HepG2 (cell line): ENCODE data around the gene MOK. TPM values are rescaled to one million over a fixed set of nuclear protein-coding genes. Genes with fewer than 3 reads are reported as not detected.

Experiments used
- ARNTL ChIP-seq: sonication (generic); formaldehyde crosslinking; IDR thresholded peaks from 2 replicates; pipeline ENCODE4 v1.4.0; 2020; ENCODE audit warnings: mild to moderate bottlenecking, missing genetic modification reagents
- CREM ChIP-seq, 2 experiments: sonication (generic) in 1 of 2; formaldehyde crosslinking in 1 of 2; IDR thresholded peaks; 2 replicates each; pipeline versions ENCODE4 v1.4.0 to v1.6.1; 2016 to 2020; ENCODE audit warnings: antibody characterized with exemption in 1 of 2, mild to moderate bottlenecking in 1 of 2, missing genetic modification reagents in 1 of 2
- DMAP1 ChIP-seq: IDR thresholded peaks from 2 replicates; pipeline ENCODE4 v1.6.1; 2016
- FOSL2 ChIP-seq: sonication (generic); formaldehyde crosslinking; IDR thresholded peaks from 2 replicates; pipeline ENCODE4 v1.4.0; 2020; ENCODE audit warnings: missing genetic modification reagents
- HDAC2 ChIP-seq: sonication (generic); formaldehyde crosslinking; IDR thresholded peaks from 2 replicates; pipeline ENCODE4 v1.4.0; 2020; ENCODE audit warnings: missing genetic modification reagents
- KLF12 ChIP-seq: sonication (generic); formaldehyde crosslinking; IDR thresholded peaks from 2 replicates; pipeline ENCODE4 v1.4.0; 2020; ENCODE audit warnings: missing genetic modification reagents, borderline replicate concordance
- NR2C2 ChIP-seq: sonication (generic); formaldehyde crosslinking; IDR thresholded peaks from 2 replicates; pipeline ENCODE4 v1.4.0; 2020; ENCODE audit warnings: missing genetic modification reagents, mild to moderate bottlenecking, moderate library complexity, borderline replicate concordance
- NR2F6 ChIP-seq, 2 experiments: IDR thresholded peaks; 2 replicates each; pipeline ENCODE4 v1.6.1; 2016; ENCODE audit warnings: antibody characterized with exemption in 1 of 2, mild to moderate bottlenecking in 1 of 2
- PITX1 ChIP-seq: sonication (generic); formaldehyde crosslinking; IDR thresholded peaks from 2 replicates; pipeline ENCODE4 v1.5.1; 2020; ENCODE audit warnings: mild to moderate bottlenecking, missing genetic modification reagents
- POGK ChIP-seq: sonication (generic); formaldehyde crosslinking; conservative IDR thresholded peaks from 2 replicates; pipeline ENCODE4 v1.8.0; 2022; ENCODE audit warnings: mild to moderate bottlenecking, moderate library complexity, missing genetic modification reagents
- RXRB ChIP-seq: IDR thresholded peaks from 2 replicates; pipeline ENCODE4 v1.6.1; 2016; ENCODE audit warnings: borderline replicate concordance, missing genetic modification reagents, missing compliant biosample characterization
- SIN3A ChIP-seq: IDR thresholded peaks from 2 replicates; pipeline ENCODE4 v1.6.1; 2011; ENCODE audit warnings: low read depth, mild to moderate bottlenecking, control low read depth, low read length, borderline replicate concordance
- TBX2 ChIP-seq: sonication (generic); formaldehyde crosslinking; IDR thresholded peaks from 2 replicates; pipeline ENCODE4 v1.5.0; 2020; ENCODE audit warnings: missing genetic modification reagents, mild to moderate bottlenecking, borderline replicate concordance
- TBX3 ChIP-seq: fragments of 450-650 bp; IDR thresholded peaks from 2 replicates; pipeline ENCODE4 v1.6.1; 2017; ENCODE audit warnings: antibody characterized with exemption, mild to moderate bottlenecking, inconsistent platforms, borderline replicate concordance
- TCF7L2 ChIP-seq: IDR thresholded peaks from 2 replicates; pipeline ENCODE4 v1.6.1; 2011; ENCODE audit warnings: mild to moderate bottlenecking, low read depth, low read length, moderate library complexity
- TMF1 ChIP-seq: sonication (generic); formaldehyde crosslinking; IDR thresholded peaks from 2 replicates; pipeline ENCODE4 v1.8.1; 2022; ENCODE audit warnings: low read depth, missing genetic modification reagents
- ZNF18 ChIP-seq: sonication (generic); formaldehyde crosslinking; IDR thresholded peaks from 2 replicates; pipeline ENCODE4 v1.8.0; 2022; ENCODE audit warnings: mild to moderate bottlenecking, missing genetic modification reagents; ENCODE audit not compliant: insufficient replicate concordance
- ZNF281 ChIP-seq: sonication (generic); formaldehyde crosslinking; IDR thresholded peaks from 2 replicates; pipeline ENCODE4 v1.4.0; 2020; ENCODE audit warnings: missing genetic modification reagents, borderline replicate concordance
- ZNF530 ChIP-seq: sonication (generic); formaldehyde crosslinking; IDR thresholded peaks from 2 replicates; pipeline ENCODE4 v1.5.0; 2020; ENCODE audit warnings: low read depth, mild to moderate bottlenecking, missing genetic modification reagents
- ZNF703 ChIP-seq: sonication (generic); formaldehyde crosslinking; IDR thresholded peaks from 2 replicates; pipeline ENCODE4 v1.5.1; 2020; ENCODE audit warnings: missing genetic modification reagents, mild to moderate bottlenecking, moderate library complexity, borderline replicate concordance
- ZNF740 ChIP-seq: sonication (generic); formaldehyde crosslinking; IDR thresholded peaks from 2 replicates; pipeline ENCODE4 v1.4.0; 2020; ENCODE audit warnings: missing genetic modification reagents
- polyA plus RNA-seq, 8 experiments: library from polyadenylated mRNA; depleted of rRNA in 3 of 8; stranded (reverse) in 7 of 8; unstranded in 1 of 8; fragments of >200 nt; fragmentation: Illumina TruSeq in 4 of 8; extraction: Trizol in 4 of 8; gene quantifications; 2 replicates each; pipeline versions ENCODE4 v1.2.1 to v1.2.3, GENCODE V29; 2011 to 2016; ENCODE audit warnings: low read depth in 4 of 8, missing spikeins in 1 of 8, mixed read lengths in 1 of 8; ENCODE audit not compliant: insufficient read depth in 1 of 8
- total RNA-seq, 5 experiments: library from RNA; depleted of rRNA; stranded (reverse); fragments of >200 nt; fragmentation: Illumina TruSeq; extraction: Trizol; gene quantifications; 2 replicates each; pipeline ENCODE4 v1.2.3, GENCODE V29; 2016; ENCODE audit warnings: low read depth in 1 of 5

The MOK gene
- total and polyA plus RNA-seq, 2 of the 13 experiments (the other 11 are each of a cell fraction or from before 2014, with no cell fraction given) = 15.3 to 16.9 TPM

GRCh38 chr14:102321456-102322422 lies 16.8 kb upstream of the MOK start (continued):
- TF ChIP-seq POGK (CRISPR knock-in tag) (peak; percentile 75; the same call in 1 of the 2 replicates), TBX3 (no peak), SIN3A (peak; percentile 11; the same call in 1 of the 2 replicates), ZNF530 (CRISPR knock-in tag) (no peak), ZNF18 (CRISPR knock-in tag) (peak; percentile 29), ZNF703 (CRISPR knock-in tag) (no peak), KLF12 (no peak), PITX1 (CRISPR knock-in tag) (peak; percentile 61), ZNF740 (CRISPR knock-in tag) (peak; percentile 96), NR2C2 (CRISPR knock-in tag) (0 out of 2 replicates have a peak, but pooled peaks have one; percentile 42), DMAP1 (peak; percentile 69), TCF7L2 (peak; percentile 70; the same call in 1 of the 2 replicates), ZNF281 (CRISPR knock-in tag) (peak; percentile 65; the same call in 1 of the 2 replicates), NR2F6 (IDR thresholded peaks at IDR 0.05) (no peak; the same call in 1 of the 2 replicates), NR2F6 (CRISPR knock-in tag; IDR thresholded peaks at IDR 0.05) (peak; percentile 45; the same call in 1 of the 2 replicates), CREM (IDR thresholded peaks at IDR 0.05) (peak; percentile 76), CREM (CRISPR knock-in tag; IDR thresholded peaks at IDR 0.05) (no peak), TBX2 (peak; percentile 37; the same call in 1 of the 2 replicates), TMF1 (CRISPR knock-in tag) (no peak), FOSL2 (CRISPR knock-in tag) (0 out of 2 replicates have a peak, but pooled peaks have one; percentile 22), ARNTL (CRISPR knock-in tag) (no peak), RXRB (CRISPR knock-in tag) (peak; percentile 52; the same call in 1 of the 2 replicates), HDAC2 (CRISPR knock-in tag) (peak; percentile 37; the same call in 1 of the 2 replicates)
